DND-41 (cell line): ENCODE results near the gene ATP2B1.

Experiments used
- CTCF ChIP-seq: IDR thresholded peaks from 2 replicates; pipeline ENCODE4 v1.5.1; 2012; ENCODE audit warnings: borderline replicate concordance, low read length, moderate library complexity, mild to moderate bottlenecking; ENCODE audit not compliant: poor library complexity, severe bottlenecking; ENCODE audit errors: extremely low read depth
- EZH2 ChIP-seq: IDR thresholded peaks from 3 replicates; pipeline ENCODE4 v1.6.1; 2012; ENCODE audit warnings: borderline replicate concordance, low read depth, mild to moderate bottlenecking, moderate library complexity, low read length, inconsistent platforms; ENCODE audit not compliant: severe bottlenecking

DNA sequence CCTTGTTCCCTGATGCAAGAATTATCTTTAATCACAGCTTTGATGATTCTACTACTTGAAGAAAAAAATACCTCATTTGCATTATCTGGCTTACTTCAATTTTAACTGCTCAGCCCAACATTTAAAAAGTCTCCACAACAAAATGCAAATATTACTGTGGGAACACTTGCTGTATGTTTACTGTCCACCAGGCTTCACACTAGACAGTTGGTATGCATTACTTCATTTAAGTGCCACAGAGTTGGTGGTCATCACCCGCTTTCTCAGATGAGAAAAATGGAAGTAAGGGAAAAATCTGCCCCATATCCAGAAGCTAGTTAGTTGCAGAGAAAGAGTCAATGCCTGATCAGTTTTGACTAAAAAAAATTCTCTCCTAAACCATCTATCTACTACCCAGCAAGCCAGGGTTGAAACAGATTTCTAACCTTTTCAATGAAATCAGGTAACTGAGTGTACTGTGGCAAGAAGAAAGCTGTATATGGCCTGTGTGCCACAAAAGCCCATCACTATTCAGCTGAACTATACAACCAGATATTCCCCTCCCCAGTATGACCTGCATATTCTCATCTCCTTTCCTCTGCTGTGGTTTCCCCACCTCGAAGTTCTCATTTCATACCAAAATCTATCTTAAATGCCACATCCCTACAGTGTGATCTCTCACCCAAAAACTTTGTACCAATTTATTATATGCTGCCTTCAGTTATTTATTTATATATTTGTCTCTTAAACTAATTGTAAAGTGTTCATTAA, 90.3 kb downstream of the ATP2B1 start:
- TF ChIP-seq CTCF (no peak), EZH2 (no peak)
